Sciatic nerve (tissue), 2 donors: ENCODE data around the gene B3GAT1. TPM values are rescaled to one million over a fixed set of nuclear protein-coding genes. Genes with fewer than 3 reads are reported as not detected.

ENCODE experiments used
- ATAC-seq: fragments of 200-7000 bp; cut with Tn5 transposase; one replicate; pipeline ENCODE4 v1.9.1; 2020; ENCODE audit warnings: mild to moderate bottlenecking, moderate library complexity
- DNase-seq: peaks from one replicate; pipeline ENCODE4 v3.0.0-alpha.2; 2020; ENCODE audit warnings: low spot score
- intact Hi-C: fragments of 100-400 bp; cut with DNase I; formaldehyde crosslinking; loops from one replicate; pipeline ENCODE4 v1.14.2; 2022
- total RNA-seq: library from RNA; stranded (reverse); fragmentation: NEBNext Ultra II Directional; extraction: Animal tissue kit (Norgen Biotek cat#: 25700); gene quantifications from one replicate; pipeline ENCODE4 v1.2.1, GENCODE V29; 2021
- donor health status: DM: no; HTN: no; CAD: no.
- donor health status: DM: no; HTN: no; CAD: no.

The B3GAT1 gene
- total RNA-seq, 1 donor from 2014 or later: 23.3 TPM

DNA sequence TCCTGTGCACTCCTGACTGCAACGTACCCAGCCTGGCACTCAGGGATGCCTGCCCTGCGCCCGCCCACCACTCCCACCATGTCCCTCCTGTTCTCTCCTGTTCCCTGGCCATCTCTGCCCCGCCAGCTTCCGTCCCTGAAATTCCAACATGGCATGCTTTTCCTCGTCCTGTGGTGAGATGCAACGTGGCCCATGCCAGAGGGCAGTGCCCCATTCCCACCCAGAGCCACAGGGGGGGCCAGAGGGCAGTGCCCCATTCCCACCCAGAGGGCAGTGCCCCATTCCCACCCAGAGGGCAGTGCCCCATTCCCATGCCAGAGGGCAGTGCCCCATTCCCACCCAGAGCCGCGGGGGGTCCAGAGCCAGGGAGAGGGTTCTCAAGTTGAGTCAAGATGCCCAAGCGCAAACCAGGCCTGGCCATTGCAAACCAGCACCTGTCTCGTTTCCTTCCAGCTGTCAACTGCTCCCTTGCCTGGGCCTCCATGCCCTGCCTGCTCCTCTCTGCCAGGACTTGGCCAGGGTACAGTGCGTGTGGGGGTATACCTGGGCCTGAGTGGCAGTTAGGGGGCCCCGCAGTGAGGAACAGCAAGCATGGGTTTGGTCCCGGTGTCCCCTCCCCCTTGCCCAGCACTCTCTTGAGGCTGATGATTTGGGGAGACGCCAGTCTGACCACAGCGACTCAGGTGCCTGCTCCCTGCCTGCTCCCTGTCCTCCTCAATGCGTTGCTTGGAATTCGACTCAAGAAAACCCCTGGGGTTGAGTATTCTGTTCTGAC lies 14.6 kb downstream of the B3GAT1 start:
- intact Hi-C loops: no loop called here
- ATAC-seq (no peak), DNase-seq (no peak)

DNA sequence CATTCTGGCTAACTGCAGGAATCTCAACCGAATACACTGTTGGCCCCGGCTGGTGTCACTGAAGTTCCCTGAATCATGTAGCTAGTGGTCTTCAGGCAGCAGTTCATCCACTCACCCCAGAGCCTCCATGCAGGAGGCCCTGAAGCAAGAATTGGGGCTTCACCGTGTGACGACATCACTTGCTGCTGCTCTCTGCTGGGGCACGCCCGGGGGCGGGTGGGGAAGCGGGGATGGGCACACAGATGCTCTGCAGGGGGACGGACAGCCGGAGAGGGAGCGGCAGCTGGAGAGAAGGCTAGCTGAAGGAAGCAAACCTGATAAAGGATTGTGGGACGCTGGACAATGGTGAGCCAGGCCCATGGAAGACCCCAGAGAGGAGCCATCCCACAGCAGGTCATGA lies 17.0 kb downstream of the B3GAT1 start:
- ATAC-seq (no peak), DNase-seq (no peak)
- intact Hi-C loops: no loop called here

GRCh38 chr11:134394311-134394710 lies 17.7 kb downstream of the B3GAT1 start:
- intact Hi-C loops: no loop called here
- DNase-seq (no peak), ATAC-seq (no peak)

- peak; percentile 50 for ATAC-seq
- DNase-seq: no peak
- intact Hi-C loops: no loop called here
These were observed 18.4 kb downstream of the B3GAT1 start for GRCh38 chr11:134393638-134394037.

GRCh38 chr11:134392953-134393615 lies 19.0 kb downstream of the B3GAT1 start:
- DNase-seq: no peak
- ATAC-seq: no peak
- intact Hi-C loops: no loop called here

- intact Hi-C loops: no loop called here
These were observed 20.4 kb downstream of the B3GAT1 start for GRCh38 chr11:134391656-134392055.

DNA sequence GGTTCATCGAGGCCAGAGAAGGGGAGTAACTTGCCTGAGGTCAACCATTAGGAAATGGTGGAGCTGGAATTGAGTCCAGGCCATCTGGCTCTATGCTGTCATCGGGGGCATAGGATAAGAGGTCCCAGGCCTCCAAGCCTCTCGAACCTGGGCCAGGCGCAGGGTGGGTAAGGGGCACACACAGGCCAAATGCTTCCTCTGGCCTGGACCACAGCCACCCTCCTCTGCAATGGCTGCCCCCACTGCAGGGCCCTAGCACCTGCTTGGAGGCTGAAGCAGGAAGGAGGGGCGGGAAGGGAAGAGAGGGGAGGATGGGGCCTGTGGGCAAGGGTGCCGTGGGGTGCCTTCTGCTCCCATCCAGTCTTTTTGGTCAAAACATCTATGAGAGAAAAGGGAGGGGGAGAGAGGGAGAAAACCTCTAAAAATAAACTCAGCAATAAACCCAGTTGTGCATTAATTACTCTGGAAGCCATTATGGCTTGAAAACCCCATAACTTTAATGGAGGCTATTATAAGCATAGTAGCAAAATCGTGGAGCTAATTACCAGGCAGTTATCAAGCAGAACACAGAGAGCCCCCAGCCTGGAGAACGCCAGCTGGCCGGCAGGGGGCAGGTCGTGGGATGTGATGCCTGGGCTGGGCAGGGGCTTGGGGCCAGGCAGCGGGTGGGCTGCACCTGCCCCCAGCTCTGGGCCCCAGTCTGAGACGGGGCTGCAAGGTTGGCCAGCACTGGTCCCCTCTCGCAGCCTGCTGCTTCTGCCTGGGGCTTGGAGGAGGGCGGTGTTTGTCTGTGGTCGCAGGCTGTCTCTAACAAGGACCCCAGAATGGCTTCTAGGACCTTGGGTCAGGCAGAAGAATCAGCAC lies 21.1 kb downstream of the B3GAT1 start:
- no peak for ATAC-seq

More at GRCh38 chr11:134391656-134392055, 20.4 kb downstream of the B3GAT1 start:
- ATAC-seq: no peak
- DNase-seq: no peak

DNA sequence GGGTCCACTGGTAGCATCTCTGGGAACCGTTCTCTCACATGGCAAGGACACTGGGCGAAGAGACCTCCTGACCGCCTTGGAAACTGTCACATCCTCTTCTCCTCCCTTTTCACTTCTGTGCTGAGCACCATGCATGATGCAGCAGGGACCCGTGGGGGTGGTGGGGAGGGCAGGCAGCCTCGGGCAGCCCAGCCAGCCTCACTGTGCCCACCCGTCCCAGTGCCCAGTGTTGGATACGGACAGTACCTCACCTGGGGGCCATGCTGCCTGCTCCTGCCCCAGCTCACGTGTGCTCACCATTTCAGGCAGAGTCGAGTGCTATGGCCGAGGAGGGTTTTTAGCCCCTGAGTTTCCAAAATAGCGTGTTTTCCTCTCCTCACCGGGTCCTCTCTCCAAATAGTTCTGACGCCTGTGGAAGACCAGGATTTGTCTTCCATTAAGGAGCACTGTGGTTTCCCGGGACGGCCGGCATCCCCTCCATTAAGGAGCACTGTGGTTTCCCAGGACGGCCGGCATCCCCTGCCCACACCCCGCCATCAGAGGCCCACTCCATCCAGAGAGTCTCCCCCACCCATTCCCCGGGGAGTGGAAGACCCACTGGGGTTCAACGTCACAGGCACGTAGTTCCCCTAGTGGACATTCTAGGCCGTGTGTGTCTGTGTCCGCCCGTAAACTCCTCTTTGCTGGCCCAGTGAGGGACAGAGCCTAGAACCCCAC lies 22.4 kb downstream of the B3GAT1 start:
- intact Hi-C loops: no loop called here
- no peak for ATAC-seq
- no peak for DNase-seq

More for the DNA sequence above, 21.1 kb downstream of the B3GAT1 start:
- intact Hi-C loops: no loop called here
- no peak for DNase-seq

DNA sequence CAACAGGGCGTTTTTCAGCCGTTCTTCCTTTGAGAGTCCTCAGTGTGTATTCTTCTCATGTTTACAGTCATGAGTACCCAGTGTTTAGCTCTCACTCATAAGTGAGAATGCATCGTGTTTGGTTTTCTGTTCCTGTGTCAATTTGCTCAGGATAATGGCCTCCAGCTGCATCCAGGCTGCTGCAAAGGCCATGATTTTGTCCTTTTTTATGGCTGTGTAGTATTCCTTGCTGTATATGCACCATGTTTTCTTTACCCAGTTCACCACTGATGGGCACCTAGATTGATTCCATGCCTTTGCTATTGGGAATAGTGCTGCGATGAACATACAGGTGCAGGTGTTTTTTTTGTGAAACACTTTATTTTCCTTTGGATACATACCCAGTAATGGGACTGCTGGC lies 23.5 kb downstream of the B3GAT1 start:
- intact Hi-C loops: no loop called here
- DNase-seq: no peak

DNA sequence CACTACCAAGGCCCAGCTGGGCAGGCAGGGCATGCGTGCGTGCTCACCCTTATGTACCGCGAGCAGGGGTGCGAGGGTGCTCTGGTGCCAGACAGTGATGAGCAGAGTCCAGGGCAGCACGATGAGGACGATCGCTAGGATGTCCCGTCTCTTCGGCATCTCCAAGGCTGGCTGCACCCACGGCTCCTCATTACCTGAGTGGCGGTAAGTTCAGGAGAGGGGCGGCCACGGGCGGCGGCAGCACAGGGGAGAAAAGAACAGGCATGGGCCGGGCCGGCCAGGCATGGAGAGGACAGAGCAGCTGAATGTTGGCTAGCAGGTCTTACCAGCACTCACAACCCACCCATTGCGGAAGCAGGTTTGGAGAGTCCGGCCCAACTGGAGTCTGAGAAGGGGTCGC lies 24.5 kb downstream of the B3GAT1 start:
- DNase-seq: no peak
- ATAC-seq: no peak
- intact Hi-C loops: no loop called here

More for the DNA sequence above, 23.5 kb downstream of the B3GAT1 start:
- ATAC-seq: no peak

GRCh38 chr11:134386945-134387344 lies 25.1 kb downstream of the B3GAT1 start:
- no peak for ATAC-seq
- intact Hi-C loops: no loop called here
- no peak for DNase-seq

DNA sequence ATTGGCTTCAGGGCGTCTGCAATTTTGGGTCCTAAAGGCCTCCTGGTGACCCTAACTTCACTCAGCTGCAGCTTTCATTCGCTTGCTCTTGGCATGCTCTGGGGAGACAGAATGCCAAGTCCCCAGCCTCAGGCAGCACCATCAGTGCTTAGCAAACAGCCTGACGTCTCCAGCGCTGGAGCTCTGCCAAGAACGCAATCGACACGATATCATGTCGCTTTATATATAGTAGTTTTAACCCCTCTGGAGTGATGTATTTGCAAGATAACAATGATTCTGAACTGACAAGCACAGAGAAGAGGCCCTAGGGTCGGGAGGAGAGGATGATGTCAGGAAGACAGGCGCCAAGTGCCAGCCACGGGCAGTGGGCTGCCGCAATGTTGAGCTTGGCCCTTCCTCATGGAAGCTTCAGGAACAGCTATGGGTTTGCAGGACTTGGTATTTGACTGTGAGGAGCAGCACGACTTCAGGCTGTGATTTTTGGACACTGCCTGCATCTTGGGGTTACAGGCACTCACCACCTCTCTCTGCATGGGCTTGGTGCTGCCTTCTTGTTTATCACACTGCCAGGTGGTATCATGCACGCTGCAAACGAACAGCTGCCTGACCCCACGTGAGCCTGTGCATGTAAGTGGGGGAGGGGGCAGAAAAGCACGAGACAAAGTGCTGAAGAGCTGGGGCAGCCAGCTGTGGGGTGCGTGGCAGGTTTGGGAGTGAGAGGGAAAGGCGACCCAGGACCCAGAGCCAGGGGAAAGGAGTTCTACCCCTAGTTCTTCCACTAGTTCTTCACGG lies 26.1 kb downstream of the B3GAT1 start:
- intact Hi-C loops: no loop called here
- no peak for ATAC-seq

GRCh38 chr11:134385171-134385570 lies 26.9 kb downstream of the B3GAT1 start:
- DNase-seq: no peak
- no peak for ATAC-seq
- intact Hi-C loops: no loop called here

More for the DNA sequence above, 26.1 kb downstream of the B3GAT1 start:
- no peak for DNase-seq

- no peak for DNase-seq
- ATAC-seq: no peak
- intact Hi-C loops: no loop called here
These were observed 27.6 kb downstream of the B3GAT1 start for GRCh38 chr11:134384406-134384805.

GRCh38 chr11:134383576-134384221 lies 28.3 kb downstream of the B3GAT1 start:
- no peak for DNase-seq
- intact Hi-C loops: no loop called here
- no peak for ATAC-seq

- intact Hi-C loops: no loop called here
These were observed 29.2 kb downstream of the B3GAT1 start for GRCh38 chr11:134382830-134383229.

GRCh38 chr11:134382257-134382656 lies 29.8 kb downstream of the B3GAT1 start:
- ATAC-seq: no peak
- intact Hi-C loops: no loop called here
- DNase-seq: no peak

More at GRCh38 chr11:134382830-134383229, 29.2 kb downstream of the B3GAT1 start:
- DNase-seq (no peak), ATAC-seq (no peak)

DNA sequence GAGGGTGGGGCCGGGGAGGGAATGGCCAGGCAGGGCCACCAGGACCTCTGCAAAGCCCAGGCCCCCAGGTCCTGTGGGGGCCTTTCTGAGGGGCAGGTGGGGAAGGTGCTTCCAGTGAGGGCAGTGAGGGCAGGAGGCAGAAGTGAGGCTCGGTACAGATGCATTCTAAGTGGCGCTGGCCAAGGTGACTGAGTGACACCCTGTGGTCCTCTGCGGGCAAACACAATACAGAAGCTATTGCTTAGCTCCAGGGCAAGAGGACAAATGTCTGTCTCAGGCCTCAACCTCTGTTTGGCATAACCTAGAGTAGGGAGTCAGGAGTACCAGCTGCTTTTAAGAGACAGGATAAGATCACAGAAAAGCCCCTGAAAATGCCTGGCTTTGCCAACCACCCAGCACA lies 31.3 kb downstream of the B3GAT1 start:
- intact Hi-C loops: no loop called here
- no peak for ATAC-seq
- DNase-seq: no peak
